PC-3 (cell line): ENCODE data around the gene SRR. TPM values are rescaled to one million over a fixed set of nuclear protein-coding genes. Genes with fewer than 3 reads are reported as not detected.
A peak's percentile ranks its signal among the peaks of the same experiment; 100 is the strongest.

Source experiments
- ATAC-seq: fragments of 200-7000 bp; cut with Tn5 transposase; 2 replicates; pipeline ENCODE4 v1.9.1; 2020; ENCODE audit warnings: mild to moderate bottlenecking, moderate library complexity
- BruUV-seq: library from RNA; stranded (reverse); fragments of 400-500 nt; replicated peaks from 2 replicates; lab custom pipeline; 2021; lab: Mats Ljungman, UMichigan
- CTCF ChIA-PET: fragments of 300-600 bp; sonication (Branson Sonifier 250); formaldehyde crosslinking; loops from one replicate; lab custom pipeline; 2022; ENCODE audit warnings: antibody characterized with exemption; lab: Charles Lee
- POLR2A ChIA-PET: fragments of 300-600 bp; sonication (Branson Sonifier 250); formaldehyde crosslinking; loops from one replicate; lab custom pipeline; 2022; ENCODE audit warnings: antibody characterized with exemption; ENCODE audit not compliant: unreplicated experiment; lab: Charles Lee
- DNase-seq: peaks from one replicate; pipeline ENCODE4 v3.0.0-alpha.2; 2015
- H2AFZ ChIP-seq: fragments of 300-600 bp; sonication (generic); 2 replicates; pipeline ENCODE4 v1.6.0; 2016; ENCODE audit warnings: antibody characterized with exemption, low read length
- H3F3A ChIP-seq: fragments of 300-600 bp; sonication (generic); one replicate; pipeline ENCODE4 v1.6.0; 2017; ENCODE audit warnings: antibody characterized with exemption, low read length, control low read depth, mild to moderate bottlenecking; ENCODE audit not compliant: unreplicated experiment
- H3K27ac ChIP-seq: fragments of 300-600 bp; sonication (generic); 2 replicates; pipeline ENCODE4 v1.5.1; 2016; ENCODE audit warnings: mild to moderate bottlenecking, low read length
- H3K27me3 ChIP-seq: fragments of 300-600 bp; sonication (generic); 2 replicates; pipeline ENCODE4 v1.6.1; 2016; ENCODE audit warnings: low read length, mixed read lengths
- H3K36me3 ChIP-seq: fragments of 300-600 bp; sonication (generic); 2 replicates; pipeline ENCODE4 v1.6.1; 2016; ENCODE audit warnings: low read depth, mixed run types, low read length, mixed read lengths
- H3K4me1 ChIP-seq: fragments of 300-600 bp; sonication (generic); 2 replicates; pipeline ENCODE4 v1.5.1; 2016; ENCODE audit warnings: low read length; ENCODE audit not compliant: insufficient read depth
- H3K4me2 ChIP-seq: fragments of 300-600 bp; sonication (generic); 2 replicates; pipeline ENCODE4 v1.6.0; 2016; ENCODE audit warnings: low read length
- H3K4me3 ChIP-seq: fragments of 300-600 bp; sonication (generic); 2 replicates; pipeline ENCODE4 v1.5.1; 2016; ENCODE audit warnings: mild to moderate bottlenecking, low read length, mixed read lengths
- H3K79me2 ChIP-seq: fragments of 300-600 bp; sonication (generic); 2 replicates; pipeline ENCODE4 v1.6.1; 2017; ENCODE audit warnings: low read length, mixed read lengths
- H3K9ac ChIP-seq: fragments of 300-600 bp; sonication (generic); 2 replicates; pipeline ENCODE4 v1.6.0; 2016; ENCODE audit warnings: mild to moderate bottlenecking, low read length
- H3K9me2 ChIP-seq: fragments of 300-600 bp; sonication (generic); replicated peaks from 2 replicates; pipeline ENCODE4 v1.6.1; 2016; ENCODE audit warnings: mixed run types, low read length, mixed read lengths
- H3K9me3 ChIP-seq: fragments of 300-600 bp; sonication (generic); 2 replicates; pipeline ENCODE4 v1.6.1; 2016; ENCODE audit warnings: low read length, mixed read lengths
- H4K20me1 ChIP-seq: fragments of 300-600 bp; sonication (generic); 2 replicates; pipeline ENCODE4 v1.6.1; 2016; ENCODE audit warnings: low read length, mixed read lengths
- EZH2 ChIP-seq: fragments of 300-600 bp; sonication (generic); IDR thresholded peaks from one replicate; pipeline ENCODE4 v1.6.1; 2017; ENCODE audit warnings: antibody characterized with exemption, mild to moderate bottlenecking, low read length; ENCODE audit not compliant: unreplicated experiment
- EZH2phosphoT487 ChIP-seq: fragments of 300-600 bp; sonication (generic); IDR thresholded peaks from 2 replicates; pipeline ENCODE4 v1.6.1; 2018; ENCODE audit warnings: mild to moderate bottlenecking, antibody characterized with exemption, low read length, borderline replicate concordance
- intact Hi-C: fragments of 100-400 bp; cut with micrococcal nuclease; formaldehyde crosslinking; loops from 2 replicates; pipeline ENCODE4 v1.9.0; 2023
- total RNA-seq: library from RNA; depleted of rRNA; stranded (reverse); fragments of >200 nt; gene quantifications from 2 replicates; pipeline ENCODE4 v1.2.3, GENCODE V29; 2014
- TF ChIP-seq, protein P1 (sequence below): fragments of 300-600 bp; sonication (generic); conservative IDR thresholded peaks from 2 replicates; pipeline ENCODE4 v1.5.1; 2017; ENCODE audit warnings: antibody characterized with exemption, low read depth, mild to moderate bottlenecking, low read length

Gene SRR
- total RNA-seq, 1 experiment from 2014 or later = 12.0 TPM

DNA sequence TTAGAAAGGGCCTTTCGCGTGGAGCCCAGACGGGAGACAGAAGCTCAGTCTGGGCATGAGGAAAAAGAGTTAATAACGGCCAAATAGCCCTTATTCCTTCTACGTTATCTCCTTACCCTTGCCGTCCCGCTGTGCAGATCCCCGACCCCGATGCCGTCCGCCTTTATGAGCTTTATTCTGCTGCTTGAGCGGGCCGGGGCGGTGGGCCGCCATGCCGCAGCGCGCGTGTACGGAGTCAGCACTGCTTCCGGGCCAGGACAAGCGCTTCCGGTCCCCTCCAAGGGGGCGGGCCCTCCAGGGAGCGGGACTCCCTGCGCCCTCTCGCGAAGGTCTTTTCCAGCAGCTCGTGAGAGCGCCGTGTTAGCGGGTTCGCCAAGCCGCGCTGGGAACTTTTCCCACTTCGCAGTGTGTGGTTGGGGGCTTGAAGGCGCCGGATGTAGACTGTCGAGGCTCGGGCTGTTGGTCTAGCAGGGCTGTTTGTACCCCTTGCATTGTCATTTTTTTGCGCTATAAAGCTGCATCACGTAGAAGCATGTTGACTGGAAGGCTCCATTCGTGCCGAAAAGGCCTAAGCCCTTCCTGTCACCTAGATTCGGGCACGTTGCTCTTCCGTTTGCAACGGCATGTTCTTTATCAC, 32.6 kb downstream of the SRR start, which contains the start of gene TSR1:
TSR1 (minus strand) TSS at position 243 of the 637 bp plus-strand sequence; CDS start at position 213, 30 bp downstream.
- no peaks in the 10 kb centered on the region for H3F3A ChIP-seq
- intact Hi-C loops = loop anchor here (2.0 kb wide), 1 partner anchor 16 kb away; no protein-coding TSS in a partner anchor
- peak within 1 kb of the TSS; percentile 98 for H3K4me2 ChIP-seq
- DNase-seq (peak; percentile 85), ATAC-seq (peak; percentile 83)
- TF ChIP-seq EZH2phosphoT487 = no peak
- TF ChIP-seq, protein P1, sequence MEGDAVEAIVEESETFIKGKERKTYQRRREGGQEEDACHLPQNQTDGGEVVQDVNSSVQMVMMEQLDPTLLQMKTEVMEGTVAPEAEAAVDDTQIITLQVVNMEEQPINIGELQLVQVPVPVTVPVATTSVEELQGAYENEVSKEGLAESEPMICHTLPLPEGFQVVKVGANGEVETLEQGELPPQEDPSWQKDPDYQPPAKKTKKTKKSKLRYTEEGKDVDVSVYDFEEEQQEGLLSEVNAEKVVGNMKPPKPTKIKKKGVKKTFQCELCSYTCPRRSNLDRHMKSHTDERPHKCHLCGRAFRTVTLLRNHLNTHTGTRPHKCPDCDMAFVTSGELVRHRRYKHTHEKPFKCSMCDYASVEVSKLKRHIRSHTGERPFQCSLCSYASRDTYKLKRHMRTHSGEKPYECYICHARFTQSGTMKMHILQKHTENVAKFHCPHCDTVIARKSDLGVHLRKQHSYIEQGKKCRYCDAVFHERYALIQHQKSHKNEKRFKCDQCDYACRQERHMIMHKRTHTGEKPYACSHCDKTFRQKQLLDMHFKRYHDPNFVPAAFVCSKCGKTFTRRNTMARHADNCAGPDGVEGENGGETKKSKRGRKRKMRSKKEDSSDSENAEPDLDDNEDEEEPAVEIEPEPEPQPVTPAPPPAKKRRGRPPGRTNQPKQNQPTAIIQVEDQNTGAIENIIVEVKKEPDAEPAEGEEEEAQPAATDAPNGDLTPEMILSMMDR = no peak; the same call in 1 of the 2 replicates
- TF ChIP-seq EZH2 = no peak
- peak within 1 kb of the TSS; percentile 100 for H3K9ac ChIP-seq
- H3K27me3 ChIP-seq = no peaks in the 10 kb centered on the region
- BruUV-seq = TSS peak; percentile 65
- H3K4me3 ChIP-seq = peak within 1 kb of the TSS; percentile 99
- peaks cover 19% of the 10 kb centered on the region for H3K4me1 ChIP-seq
- 0 out of 2 replicates have a peak, but pooled peaks cover 5% of the 10 kb centered on the region for H4K20me1 ChIP-seq
- H3K9me2 ChIP-seq = no peaks in the 10 kb centered on the region
- peaks cover 37% of the 10 kb centered on the region for H3K36me3 ChIP-seq
- H2AFZ ChIP-seq = peak within 1 kb of the TSS; percentile 73
- ChIA-PET CTCF (interaction anchor here (3.8 kb wide), 1 partner anchor 17 kb away, joined by 26 read pairs; no protein-coding TSS in a partner anchor), POLR2A (interaction anchor here (0.6 to 1.0 kb wide), 3 partner anchors 23 to 71 kb away, joined by 3 to 4 read pairs (median 4); no protein-coding TSS in a partner anchor)
- H3K79me2 ChIP-seq = peaks cover 76% of the 10 kb centered on the region
- no peaks in the 10 kb centered on the region for H3K9me3 ChIP-seq
- H3K27ac ChIP-seq = peak within 1 kb of the TSS; percentile 63

DNA sequence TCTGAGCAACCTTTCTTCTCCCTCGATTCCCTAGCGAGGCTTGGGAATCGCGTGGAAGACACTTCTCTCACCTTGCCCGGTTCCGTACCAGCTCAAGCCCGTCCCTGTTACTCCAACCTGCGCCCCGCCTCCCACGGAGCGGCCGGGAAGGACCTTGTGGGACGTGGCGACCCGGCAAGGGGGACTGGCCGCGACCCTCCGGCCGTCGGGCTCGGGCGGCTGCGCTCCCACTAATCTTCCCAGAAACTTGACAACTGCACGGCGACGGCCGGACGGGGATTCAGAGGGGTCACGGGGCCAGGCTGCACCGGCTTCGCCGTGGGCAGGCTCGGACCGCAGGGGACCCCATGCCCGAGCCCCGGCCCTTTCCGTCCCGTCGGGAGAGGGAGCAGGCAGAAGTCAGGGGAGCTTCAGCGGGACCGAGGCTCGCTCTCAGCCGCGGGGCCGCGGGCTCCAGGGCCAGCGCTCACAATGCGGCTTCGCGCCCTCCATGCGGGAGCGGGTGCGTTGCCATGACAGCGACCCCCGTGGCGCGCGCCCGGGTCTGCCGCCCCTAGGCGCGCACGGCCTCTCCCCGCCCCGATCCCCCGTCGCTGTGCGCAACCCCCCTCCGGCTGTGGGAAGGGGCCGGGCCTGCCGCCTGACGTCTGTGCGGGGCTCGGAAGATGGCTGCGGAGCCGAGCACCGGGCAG, 33.2 kb downstream of the SRR start, which contains the start of gene SGSM2:
SGSM2 (plus strand) TSS at position 650 of the 692 bp plus-strand sequence. CDS start 188 bp downstream, outside the sequence.
- TF ChIP-seq, protein P1 = no peak
- TF ChIP-seq EZH2phosphoT487 = no peak
- TF ChIP-seq EZH2 = no peak
- peak within 1 kb of the TSS; percentile 99 for H3K4me3 ChIP-seq
- DNase-seq (peak; percentile 38), ATAC-seq (peak; percentile 61)
- no peaks in the 10 kb centered on the region for H3K9me3 ChIP-seq
- no TSS peak for BruUV-seq
- peaks cover 19% of the 10 kb centered on the region for H3K4me1 ChIP-seq
- H2AFZ ChIP-seq = peak within 1 kb of the TSS; percentile 85
- H3K79me2 ChIP-seq = peaks cover 70% of the 10 kb centered on the region
- H3K9ac ChIP-seq = peak within 1 kb of the TSS; percentile 100
- H3K4me2 ChIP-seq = peak within 1 kb of the TSS; percentile 98
- CTCF ChIA-PET = interaction anchor here (0.7 to 3.8 kb wide), 2 partner anchors 16 to 61 kb away, joined by 5 to 26 read pairs; no protein-coding TSS in a partner anchor
- no peaks in the 10 kb centered on the region for H3F3A ChIP-seq
- H4K20me1 ChIP-seq = 0 out of 2 replicates have a peak, but pooled peaks cover 5% of the 10 kb centered on the region
- peaks cover 31% of the 10 kb centered on the region for H3K36me3 ChIP-seq
- peak within 1 kb of the TSS; percentile 63 for H3K27ac ChIP-seq
- intact Hi-C loops = loop anchor here (2.0 kb wide), 1 partner anchor 16 kb away; no protein-coding TSS in a partner anchor
- no peaks in the 10 kb centered on the region for H3K27me3 ChIP-seq
- no peaks in the 10 kb centered on the region for H3K9me2 ChIP-seq
- POLR2A ChIA-PET = interaction anchor here (0.6 to 1.0 kb wide), 2 partner anchors 22 to 70 kb away, joined by 3 to 4 read pairs; no protein-coding TSS in a partner anchor
